GM12878 (cell line): ENCODE results near the gene MPP1.

Experiments used
- BACH1 ChIP-seq: fragments of 450-650 bp; IDR thresholded peaks from 2 replicates; pipeline ENCODE4 v1.6.1; 2017; ENCODE audit warnings: mild to moderate bottlenecking, borderline replicate concordance
- CTCF ChIP-seq, 3 experiments: IDR thresholded peaks in 2 of 3; conservative IDR thresholded peaks in 1 of 3; 2 replicates each; pipeline ENCODE4 v1.5.1; 2011; ENCODE audit warnings: low read depth in 3 of 3, low read length in 3 of 3, mild to moderate bottlenecking in 3 of 3, control low read depth in 2 of 3, moderate library complexity in 2 of 3, inconsistent platforms in 1 of 3, mixed read lengths in 1 of 3; ENCODE audit not compliant: control insufficient read depth in 2 of 3, insufficient read depth in 1 of 3; ENCODE audit errors: extremely low read depth in 1 of 3
- EP300 ChIP-seq, 2 experiments: fragments of 150-350 bp in 1 of 2; IDR thresholded peaks; 2 replicates each; pipeline ENCODE4 v1.6.1; 2011 to 2012; ENCODE audit warnings: low read depth in 2 of 2, low read length in 2 of 2, borderline replicate concordance in 1 of 2, improper control_type of control experiment in 1 of 2, inconsistent platforms in 1 of 2; ENCODE audit not compliant: control insufficient read depth in 1 of 2
- ETV6 ChIP-seq, 2 experiments: fragments of 450-650 bp in 1 of 2; IDR thresholded peaks in 1 of 2; conservative IDR thresholded peaks in 1 of 2; 2 replicates each; pipeline ENCODE4 v1.6.1; 2014; ENCODE audit warnings: antibody characterized with exemption in 1 of 2, borderline replicate concordance in 1 of 2, low read depth in 1 of 2, mild to moderate bottlenecking in 1 of 2, moderate library complexity in 1 of 2
- FOXK2 ChIP-seq: fragments of 450-650 bp; IDR thresholded peaks from 2 replicates; pipeline ENCODE4 v1.6.1; 2017; ENCODE audit warnings: mild to moderate bottlenecking, moderate library complexity
- GATAD2B ChIP-seq: fragments of 450-650 bp; conservative IDR thresholded peaks from 2 replicates; pipeline ENCODE4 v1.6.1; 2017; ENCODE audit warnings: low read depth, mild to moderate bottlenecking, moderate library complexity
- IKZF1 ChIP-seq: fragments of 450-650 bp; conservative IDR thresholded peaks from 2 replicates; pipeline ENCODE4 v1.6.1; 2017; ENCODE audit warnings: antibody characterized with exemption, mild to moderate bottlenecking
- MYC ChIP-seq: IDR thresholded peaks from 2 replicates; pipeline ENCODE4 v1.6.1; 2011; ENCODE audit warnings: mild to moderate bottlenecking, low read length, moderate library complexity, inconsistent platforms; ENCODE audit not compliant: insufficient read depth, insufficient replicate concordance, insufficient read length, severe bottlenecking
- POLR2A ChIP-seq: IDR thresholded peaks from 2 replicates; pipeline ENCODE4 v1.6.1; 2011; ENCODE audit warnings: low read depth, mild to moderate bottlenecking, low read length
- REST ChIP-seq: IDR thresholded peaks from 2 replicates; pipeline ENCODE4 v1.6.1; 2012; ENCODE audit warnings: mild to moderate bottlenecking, low read depth, low read length
- SPI1 ChIP-seq: IDR thresholded peaks from 2 replicates; pipeline ENCODE4 v1.6.1; 2011; ENCODE audit warnings: low read depth, mild to moderate bottlenecking, low read length, moderate library complexity, borderline replicate concordance; ENCODE audit not compliant: insufficient read depth
- ZNF687 ChIP-seq: fragments of 450-650 bp; IDR thresholded peaks from 2 replicates; pipeline ENCODE4 v1.6.1; 2017; ENCODE audit warnings: mild to moderate bottlenecking, moderate library complexity
- TF ChIP-seq, protein P1 (sequence below): fragments of 450-650 bp; formaldehyde crosslinking; IDR thresholded peaks from 2 replicates; pipeline ENCODE4 v1.4.0; 2022; ENCODE audit warnings: mild to moderate bottlenecking, moderate library complexity

GRCh38 chrX:154761977-154762536, 43.2 kb downstream of the MPP1 start:
- no peak for TF ChIP-seq EP300 (IDR thresholded peaks at IDR 0.05; ENCODE audit: borderline replicate concordance in 1 of 2, control insufficient read depth in 1 of 2, low read depth in 2 of 2, low read length in 2 of 2)
- TF ChIP-seq GATAD2B, result no peak
- TF ChIP-seq ETV6 (conservative IDR thresholded peaks at IDR 0.05 in 1 of 2, IDR thresholded peaks at IDR 0.05 in 1 of 2; ENCODE audit: borderline replicate concordance in 1 of 2, low read depth in 1 of 2), result no peak
- TF ChIP-seq CTCF (IDR thresholded peaks at IDR 0.05 in 2 of 3, conservative IDR thresholded peaks at IDR 0.05 in 1 of 3; ENCODE audit: control insufficient read depth in 2 of 3, extremely low read depth in 1 of 3, insufficient read depth in 1 of 3, low read depth in 3 of 3, low read length in 3 of 3), result no peak
- TF ChIP-seq IKZF1, result no peak
- no peak for TF ChIP-seq REST
- TF ChIP-seq ZNF687, result no peak
- TF ChIP-seq MYC, result no peak
- no peak for TF ChIP-seq POLR2A
- no peak for TF ChIP-seq BACH1
- no peak for TF ChIP-seq SPI1
- no peak for TF ChIP-seq FOXK2
- TF ChIP-seq, protein P1, sequence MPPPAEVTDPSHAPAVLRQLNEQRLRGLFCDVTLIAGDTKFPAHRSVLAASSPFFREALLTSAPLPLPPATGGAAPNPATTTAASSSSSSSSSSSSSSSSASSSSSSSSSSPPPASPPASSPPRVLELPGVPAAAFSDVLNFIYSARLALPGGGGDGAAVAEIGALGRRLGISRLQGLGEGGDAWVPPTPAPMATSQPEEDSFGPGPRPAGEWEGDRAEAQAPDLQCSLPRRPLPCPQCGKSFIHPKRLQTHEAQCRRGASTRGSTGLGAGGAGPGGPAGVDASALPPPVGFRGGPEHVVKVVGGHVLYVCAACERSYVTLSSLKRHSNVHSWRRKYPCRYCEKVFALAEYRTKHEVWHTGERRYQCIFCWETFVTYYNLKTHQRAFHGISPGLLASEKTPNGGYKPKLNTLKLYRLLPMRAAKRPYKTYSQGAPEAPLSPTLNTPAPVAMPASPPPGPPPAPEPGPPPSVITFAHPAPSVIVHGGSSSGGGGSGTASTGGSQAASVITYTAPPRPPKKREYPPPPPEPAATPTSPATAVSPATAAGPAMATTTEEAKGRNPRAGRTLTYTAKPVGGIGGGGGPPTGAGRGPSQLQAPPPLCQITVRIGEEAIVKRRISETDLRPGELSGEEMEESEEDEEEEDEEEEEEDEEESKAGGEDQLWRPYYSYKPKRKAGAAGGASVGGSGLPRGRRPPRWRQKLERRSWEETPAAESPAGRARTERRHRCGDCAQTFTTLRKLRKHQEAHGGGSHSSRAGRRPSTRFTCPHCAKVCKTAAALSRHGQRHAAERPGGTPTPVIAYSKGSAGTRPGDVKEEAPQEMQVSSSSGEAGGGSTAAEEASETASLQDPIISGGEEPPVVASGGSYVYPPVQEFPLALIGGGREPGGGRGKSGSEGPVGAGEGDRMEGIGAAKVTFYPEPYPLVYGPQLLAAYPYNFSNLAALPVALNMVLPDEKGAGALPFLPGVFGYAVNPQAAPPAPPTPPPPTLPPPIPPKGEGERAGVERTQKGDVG (CRISPR knock-in tag), result no peak
